ENCODE data around the gene ATP5PB.

ATP5PB gene

DNA sequence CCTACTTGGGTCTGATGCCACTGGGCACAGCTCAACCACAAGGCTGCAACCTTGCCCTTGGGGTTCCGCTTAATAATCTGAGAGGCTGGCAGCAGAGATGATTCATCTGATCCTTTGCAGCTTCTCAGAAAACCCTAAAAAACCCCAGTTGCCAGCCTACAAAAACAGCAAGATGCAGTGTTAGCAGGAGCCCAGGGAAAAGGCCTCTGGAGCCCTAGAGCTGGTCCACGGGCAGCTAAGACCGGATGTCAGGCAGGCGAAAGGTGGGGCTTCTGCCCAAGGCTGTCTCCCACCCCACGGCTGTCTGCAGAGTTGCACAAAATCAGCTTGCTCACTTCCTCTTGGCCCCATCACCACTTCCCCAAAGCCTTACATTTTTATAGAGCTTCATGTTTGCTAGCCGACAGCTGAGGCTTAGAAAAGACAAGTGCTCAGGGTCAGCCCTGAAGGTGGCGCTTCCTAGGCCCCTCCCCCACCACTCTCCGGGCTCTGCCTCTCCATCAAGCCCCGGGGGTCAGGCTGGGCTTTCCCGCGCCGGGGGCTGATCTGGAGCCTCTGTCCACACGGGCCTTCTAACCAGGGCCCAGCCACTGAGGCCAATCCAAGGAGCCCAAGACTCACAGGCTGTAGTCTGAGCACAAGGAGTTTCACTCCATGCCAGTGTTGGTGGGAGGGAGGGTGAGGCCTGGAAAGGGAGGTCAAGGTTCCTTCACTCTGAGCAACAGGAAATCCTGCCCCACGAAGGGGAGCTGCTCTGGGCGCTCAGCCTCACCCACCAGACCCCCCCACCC lies 58.3 kb downstream of the ATP5PB start:
- DNase-seq (ENCODE audit: low spot score) = peak; percentile 74

DNA sequence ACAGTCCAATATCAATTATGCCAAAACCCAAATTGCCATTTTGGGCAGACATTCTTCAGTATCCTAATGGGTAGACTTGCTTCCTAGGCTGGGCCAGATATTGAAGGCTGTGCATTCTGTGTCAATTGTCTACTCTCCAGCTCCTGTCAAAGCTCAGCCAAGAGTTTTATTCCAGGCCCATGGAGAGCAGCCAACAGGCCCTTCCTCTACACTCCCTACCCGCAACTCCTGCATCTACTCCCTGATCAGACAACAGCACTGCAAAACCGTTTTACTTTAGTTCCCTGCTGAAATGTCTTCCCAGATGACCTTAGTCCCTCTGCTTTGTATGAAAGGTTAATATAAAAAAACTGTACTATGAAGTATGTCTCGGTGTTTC lies 60.7 kb downstream of the ATP5PB start:
- no peak for DNase-seq (ENCODE audit: low spot score)

DNA sequence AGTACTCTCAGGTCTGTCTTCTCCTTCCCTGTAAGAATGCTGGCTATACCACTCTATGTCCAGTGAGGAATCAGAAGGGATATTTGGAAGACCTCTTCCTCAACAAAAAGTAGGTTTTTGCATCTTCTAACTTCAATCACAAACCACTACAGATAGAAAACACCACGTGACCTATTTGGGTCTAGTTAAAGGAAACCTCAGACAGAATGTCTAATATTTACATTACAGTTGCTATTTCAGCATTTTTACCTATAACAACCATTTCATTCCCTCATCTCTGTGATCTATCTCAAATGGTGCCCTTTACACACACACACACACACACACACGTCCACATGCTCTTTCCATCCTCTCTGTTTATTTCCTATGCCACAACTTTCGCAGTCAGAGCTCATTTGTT lies 62.1 kb downstream of the ATP5PB start:
- DNase-seq (ENCODE audit: low spot score) = no peak
